ENCODE measurements around the gene SLC22A1. TPM values are rescaled to one million over a fixed set of nuclear protein-coding genes. Genes with fewer than 3 reads are reported as not detected.
"Not testable (repeated sequence)": the region's sequence is repeated elsewhere in the genome, so short reads cannot be mapped to it uniquely, and the experiment has no call there.

SLC22A1 gene
- total RNA-seq, 1 donor from 2014 or later: 1.2 TPM

GRCh38 chr6:160139420-160139851, 17.8 kb downstream of the SLC22A1 start:
- H3K27ac Mint-ChIP-seq: no peak overlapping the region

GRCh38 chr6:160140493-160140892, 18.9 kb downstream of the SLC22A1 start:
- H3K27ac Mint-ChIP-seq; H3K36me3 Mint-ChIP-seq (ENCODE audit: low read depth); H3K9me3 Mint-ChIP-seq; intact Hi-C loops (cut with micrococcal nuclease); H3K27me3 Mint-ChIP-seq (ENCODE audit: low read depth); DNase-seq (ENCODE audit: low spot score); H3K4me3 Mint-ChIP-seq (ENCODE audit: low read depth); H3K4me1 Mint-ChIP-seq (ENCODE audit: low read depth): not testable (repeated sequence)

More at GRCh38 chr6:160139420-160139851, 17.8 kb downstream of the SLC22A1 start:
- intact Hi-C loops (cut with micrococcal nuclease): no loop called here
- H3K4me1 Mint-ChIP-seq (ENCODE audit: low read depth): peaks cover 6% of the 10 kb centered on the region
- H3K27me3 Mint-ChIP-seq (ENCODE audit: low read depth): no peaks in the 10 kb centered on the region
- H3K9me3 Mint-ChIP-seq: no peaks in the 10 kb centered on the region
- H3K36me3 Mint-ChIP-seq (ENCODE audit: low read depth): no peaks in the 10 kb centered on the region
- no peak for DNase-seq (ENCODE audit: low spot score)
- H3K4me3 Mint-ChIP-seq (ENCODE audit: low read depth): no peak overlapping the region

- Mint-ChIP-seq H3K36me3 (ENCODE audit: low read depth) (no peaks in the 10 kb centered on the region), H3K4me3 (ENCODE audit: low read depth) (no peak overlapping the region), H3K9me3 (no peaks in the 10 kb centered on the region), H3K27me3 (ENCODE audit: low read depth) (no peaks in the 10 kb centered on the region), H3K4me1 (ENCODE audit: low read depth) (peaks cover 6% of the 10 kb centered on the region), H3K27ac (no peak overlapping the region)
- intact Hi-C loops (cut with micrococcal nuclease): no loop called here
- DNase-seq (ENCODE audit: low spot score): no peak
Observed at GRCh38 chr6:160141001-160141726, 19.5 kb downstream of the SLC22A1 start.

GRCh38 chr6:160142115-160142715, 20.6 kb downstream of the SLC22A1 start:
- intact Hi-C loops (cut with micrococcal nuclease): no loop called here
- no peak for DNase-seq (ENCODE audit: low spot score)
- Mint-ChIP-seq H3K4me1 (ENCODE audit: low read depth) (peaks cover 6% of the 10 kb centered on the region), H3K27ac (no peak overlapping the region), H3K27me3 (ENCODE audit: low read depth) (no peaks in the 10 kb centered on the region), H3K36me3 (ENCODE audit: low read depth) (no peaks in the 10 kb centered on the region), H3K4me3 (ENCODE audit: low read depth) (no peak overlapping the region), H3K9me3 (no peaks in the 10 kb centered on the region)

GRCh38 chr6:160146454-160147145, 25.0 kb downstream of the SLC22A1 start:
- peaks cover 5% of the 10 kb centered on the region for H3K27me3 Mint-ChIP-seq (ENCODE audit: low read depth)
- no peak for DNase-seq (ENCODE audit: low spot score)
- no peaks in the 10 kb centered on the region for H3K36me3 Mint-ChIP-seq (ENCODE audit: low read depth)
- intact Hi-C loops (cut with micrococcal nuclease): no loop called here
- no peak overlapping the region for H3K27ac Mint-ChIP-seq
- no peak overlapping the region for H3K4me3 Mint-ChIP-seq (ENCODE audit: low read depth)
- H3K4me1 Mint-ChIP-seq (ENCODE audit: low read depth): peaks cover 2% of the 10 kb centered on the region
- peaks cover 3% of the 10 kb centered on the region for H3K9me3 Mint-ChIP-seq

GRCh38 chr6:160147146-160147536, 25.5 kb downstream of the SLC22A1 start:
- H3K4me3 Mint-ChIP-seq (ENCODE audit: low read depth): no peak overlapping the region
- H3K36me3 Mint-ChIP-seq (ENCODE audit: low read depth): no peaks in the 10 kb centered on the region
- intact Hi-C loops (cut with micrococcal nuclease): no loop called here
- no peak for DNase-seq (ENCODE audit: low spot score)
- no peak overlapping the region for H3K27ac Mint-ChIP-seq
- peaks cover 2% of the 10 kb centered on the region for H3K4me1 Mint-ChIP-seq (ENCODE audit: low read depth)
- H3K9me3 Mint-ChIP-seq: peaks cover 4% of the 10 kb centered on the region
- peaks cover 5% of the 10 kb centered on the region for H3K27me3 Mint-ChIP-seq (ENCODE audit: low read depth)

- no peaks in the 10 kb centered on the region for H3K36me3 Mint-ChIP-seq (ENCODE audit: low read depth)
Observed at GRCh38 chr6:160154471-160154870, 32.9 kb downstream of the SLC22A1 start.

GRCh38 chr6:160156842-160157241, 35.2 kb downstream of the SLC22A1 start:
- H3K4me3 Mint-ChIP-seq (ENCODE audit: low read depth): no peak overlapping the region
- no peak for DNase-seq (ENCODE audit: low spot score)
- intact Hi-C loops (cut with micrococcal nuclease): no loop called here
- no peaks in the 10 kb centered on the region for H3K4me1 Mint-ChIP-seq (ENCODE audit: low read depth)
- H3K27ac Mint-ChIP-seq: no peak overlapping the region
- H3K9me3 Mint-ChIP-seq: peaks cover 4% of the 10 kb centered on the region
- no peaks in the 10 kb centered on the region for H3K36me3 Mint-ChIP-seq (ENCODE audit: low read depth)
- H3K27me3 Mint-ChIP-seq (ENCODE audit: low read depth): no peaks in the 10 kb centered on the region

More at GRCh38 chr6:160154471-160154870, 32.9 kb downstream of the SLC22A1 start:
- Mint-ChIP-seq H3K9me3 (peaks cover 7% of the 10 kb centered on the region), H3K4me1 (ENCODE audit: low read depth) (no peaks in the 10 kb centered on the region), H3K4me3 (ENCODE audit: low read depth) (no peak overlapping the region), H3K27ac (no peak overlapping the region), H3K27me3 (ENCODE audit: low read depth) (peaks cover 2% of the 10 kb centered on the region)
- no peak for DNase-seq (ENCODE audit: low spot score)
- intact Hi-C loops (cut with micrococcal nuclease): no loop called here

GRCh38 chr6:160160450-160160849, 38.8 kb downstream of the SLC22A1 start:
- H3K4me3 Mint-ChIP-seq (ENCODE audit: low read depth): no peak overlapping the region
- H3K36me3 Mint-ChIP-seq (ENCODE audit: low read depth): no peaks in the 10 kb centered on the region
- no peaks in the 10 kb centered on the region for H3K27me3 Mint-ChIP-seq (ENCODE audit: low read depth)
- intact Hi-C loops (cut with micrococcal nuclease): no loop called here
- H3K27ac Mint-ChIP-seq: no peak overlapping the region
- no peaks in the 10 kb centered on the region for H3K4me1 Mint-ChIP-seq (ENCODE audit: low read depth)
- no peak for DNase-seq (ENCODE audit: low spot score)
- H3K9me3 Mint-ChIP-seq: no peaks in the 10 kb centered on the region

GRCh38 chr6:160160929-160161646, 39.5 kb downstream of the SLC22A1 start:
- no peaks in the 10 kb centered on the region for H3K36me3 Mint-ChIP-seq (ENCODE audit: low read depth)
- no peak overlapping the region for H3K4me3 Mint-ChIP-seq (ENCODE audit: low read depth)
- DNase-seq (ENCODE audit: low spot score): no peak
- intact Hi-C loops (cut with micrococcal nuclease): no loop called here
- H3K4me1 Mint-ChIP-seq (ENCODE audit: low read depth): no peaks in the 10 kb centered on the region
- no peaks in the 10 kb centered on the region for H3K9me3 Mint-ChIP-seq
- no peak overlapping the region for H3K27ac Mint-ChIP-seq
- no peaks in the 10 kb centered on the region for H3K27me3 Mint-ChIP-seq (ENCODE audit: low read depth)

GRCh38 chr6:160161647-160161986, 40.0 kb downstream of the SLC22A1 start:
- H3K27ac Mint-ChIP-seq: no peak overlapping the region
- H3K27me3 Mint-ChIP-seq (ENCODE audit: low read depth): no peaks in the 10 kb centered on the region
- no peaks in the 10 kb centered on the region for H3K9me3 Mint-ChIP-seq
- no peaks in the 10 kb centered on the region for H3K36me3 Mint-ChIP-seq (ENCODE audit: low read depth)
- no peak for DNase-seq (ENCODE audit: low spot score)
- intact Hi-C loops (cut with micrococcal nuclease): no loop called here
- H3K4me1 Mint-ChIP-seq (ENCODE audit: low read depth): no peaks in the 10 kb centered on the region
- no peak overlapping the region for H3K4me3 Mint-ChIP-seq (ENCODE audit: low read depth)

GRCh38 chr6:160162030-160162566, 40.5 kb downstream of the SLC22A1 start:
- Mint-ChIP-seq H3K27ac (no peak overlapping the region), H3K9me3 (no peaks in the 10 kb centered on the region), H3K27me3 (ENCODE audit: low read depth) (no peaks in the 10 kb centered on the region), H3K4me1 (ENCODE audit: low read depth) (no peaks in the 10 kb centered on the region), H3K36me3 (ENCODE audit: low read depth) (no peaks in the 10 kb centered on the region), H3K4me3 (ENCODE audit: low read depth) (no peak overlapping the region)
- no peak for DNase-seq (ENCODE audit: low spot score)
- intact Hi-C loops (cut with micrococcal nuclease): no loop called here

Data from activated T-helper 2 cell treated with anti-CD3 and anti-CD28 coated beads, Interferon-gamma antibody, Interleukin-2, Interleukin-4, amounts not matched to agents 10 μg/mL and 5 μg/mL and 100 μg/mL, durations not matched to agents 14 hours and 24 hours and 36 hours (primary cell).